SK-N-SH (cell line): ENCODE data around the gene ARHGAP10. TPM values are rescaled to one million over a fixed set of nuclear protein-coding genes. Genes with fewer than 3 reads are reported as not detected.
A peak's percentile ranks its signal among the peaks of the same experiment; 100 is the strongest.

Experiments
- CTCF ChIA-PET: fragments of 300-600, 350-600 bp; formaldehyde crosslinking; extraction: SDS; loops from one replicate; lab custom pipeline; 2021; lab: Yijun Ruan, JAX
- POLR2A ChIA-PET: fragments of 350-600 bp; sonication (Branson Sonifier 250); formaldehyde crosslinking; extraction: SDS; loops from one replicate; lab custom pipeline; 2020; ENCODE audit warnings: antibody characterized with exemption, inconsistent platforms; lab: Yijun Ruan, JAX
- DNase-seq: peaks from one replicate; pipeline ENCODE4 v3.0.0; 2012
- H2AFZ ChIP-seq: fragments of 200-600 bp; sonication (generic); 2 replicates; pipeline ENCODE4 v1.8.1; 2016; ENCODE audit warnings: antibody characterized with exemption, mild to moderate bottlenecking, low read depth
- H3F3A ChIP-seq: fragments of 200-600 bp; sonication (generic); replicated peaks from 2 replicates; pipeline ENCODE3; 2016; ENCODE audit warnings: antibody characterized with exemption, mild to moderate bottlenecking; ENCODE audit not compliant: insufficient read depth
- H3K27ac ChIP-seq, 2 experiments: fragments of 200-500 bp in 1 of 2; fragments of 200-600 bp in 1 of 2; sonication (Bioruptor generic) in 1 of 2; sonication (generic), shearing (Covaris generic) in 1 of 2; 2 replicates each; pipeline versions ENCODE4 v1.5.1 to v1.6.1; 2014 to 2016; ENCODE audit warnings: low read depth in 2 of 2, inconsistent platforms in 1 of 2, low read length in 1 of 2, mild to moderate bottlenecking in 1 of 2, mixed read lengths in 1 of 2
- H3K27me3 ChIP-seq: fragments of 200-600 bp; sonication (generic), shearing (Covaris generic); 2 replicates; pipeline ENCODE4 v1.6.1; 2016; ENCODE audit warnings: mixed run types; ENCODE audit not compliant: insufficient read depth
- H3K36me3 ChIP-seq, 2 experiments: fragments of 200-500 bp in 1 of 2; fragments of 200-600 bp in 1 of 2; sonication (Bioruptor generic) in 1 of 2; sonication (generic) in 1 of 2; replicated peaks in 1 of 2; 2 replicates each; pipeline versions ENCODE3 to v1.5.1; 2014 to 2016; ENCODE audit warnings: low read length in 1 of 2, mild to moderate bottlenecking in 1 of 2; ENCODE audit not compliant: insufficient read depth in 2 of 2, control insufficient read depth in 1 of 2
- H3K4me1 ChIP-seq, 2 experiments: fragments of 200-500 bp in 1 of 2; fragments of 200-600 bp in 1 of 2; sonication (Bioruptor generic) in 1 of 2; sonication (generic), shearing (Covaris generic) in 1 of 2; 2 replicates each; pipeline versions ENCODE4 v1.5.1 to v1.6.1; 2014 to 2016; ENCODE audit warnings: low read depth in 1 of 2, low read length in 1 of 2, mixed run types in 1 of 2; ENCODE audit not compliant: insufficient read depth in 2 of 2, control insufficient read depth in 1 of 2
- H3K4me2 ChIP-seq: fragments of 200-600 bp; sonication (generic), shearing (Covaris generic); 2 replicates; pipeline ENCODE4 v1.6.1; 2017; ENCODE audit warnings: mixed run types
- H3K4me3 ChIP-seq, 2 experiments: fragments of 200-500 bp in 1 of 2; fragments of 200-600 bp in 1 of 2; sonication (Bioruptor generic) in 1 of 2; sonication (generic), shearing (Covaris generic) in 1 of 2; 2 replicates each; pipeline versions ENCODE4 v1.5.1 to v1.8.1; 2014 to 2016; ENCODE audit warnings: low read depth in 2 of 2, inconsistent platforms in 1 of 2, low read length in 1 of 2, mild to moderate bottlenecking in 1 of 2, mixed read lengths in 1 of 2, moderate library complexity in 1 of 2
- H3K79me2 ChIP-seq: fragments of 200-600 bp; sonication (generic); 2 replicates; pipeline ENCODE4 v1.8.1; 2017; ENCODE audit warnings: mild to moderate bottlenecking; ENCODE audit not compliant: insufficient read depth
- H3K9ac ChIP-seq: fragments of 200-600 bp; sonication (generic); 2 replicates; pipeline ENCODE4 v1.6.1; 2017; ENCODE audit warnings: mixed run types
- H3K9me2 ChIP-seq: fragments of 200-600 bp; sonication (generic); 2 replicates; pipeline ENCODE4 v1.6.1; 2017; ENCODE audit warnings: mixed run types
- H3K9me3 ChIP-seq: fragments of 200-600 bp; sonication (generic); 2 replicates; pipeline ENCODE4 v1.6.1; 2017; ENCODE audit warnings: mixed run types, mild to moderate bottlenecking, moderate library complexity
- H4K20me1 ChIP-seq: fragments of 200-600 bp; sonication (generic); 2 replicates; pipeline ENCODE4 v1.6.1; 2017; ENCODE audit warnings: mild to moderate bottlenecking, mixed run types; ENCODE audit not compliant: insufficient read depth
- EP300 ChIP-seq, 2 experiments: IDR thresholded peaks; 2 replicates each; pipeline versions ENCODE4 v1.4.0 to v1.6.1; 2012; ENCODE audit warnings: borderline replicate concordance in 1 of 2, low read depth in 1 of 2, low read length in 1 of 2
- GABPA ChIP-seq: IDR thresholded peaks from 2 replicates; pipeline ENCODE4 v1.4.0; 2012; ENCODE audit warnings: low read depth, mild to moderate bottlenecking
- GATA2 ChIP-seq: sonication (generic); formaldehyde crosslinking; IDR thresholded peaks from 2 replicates; pipeline ENCODE4 v1.5.0; 2020; ENCODE audit warnings: mild to moderate bottlenecking, missing genetic modification reagents
- MAX ChIP-seq: IDR thresholded peaks from 2 replicates; pipeline ENCODE4 v1.4.0; 2012; ENCODE audit warnings: low read depth
- MXI1 ChIP-seq: IDR thresholded peaks from 2 replicates; pipeline ENCODE4 v1.6.1; 2012; ENCODE audit warnings: mild to moderate bottlenecking, low read depth, low read length, improper control_type of control experiment
- NRF1 ChIP-seq: IDR thresholded peaks from 2 replicates; pipeline ENCODE4 v1.6.1; 2012; ENCODE audit warnings: low read depth, mild to moderate bottlenecking, low read length
- POLR2AphosphoS5 ChIP-seq: IDR thresholded peaks from 2 replicates; pipeline ENCODE4 v1.6.1; 2012; ENCODE audit warnings: low read depth, low read length
- RAD21 ChIP-seq: IDR thresholded peaks from 2 replicates; pipeline ENCODE4 v1.6.1; 2012; ENCODE audit warnings: mild to moderate bottlenecking, low read length
- RFX5 ChIP-seq: IDR thresholded peaks from 2 replicates; pipeline ENCODE4 v1.6.1; 2012; ENCODE audit warnings: mild to moderate bottlenecking, improper control_type of control experiment, low read length
- RXRA ChIP-seq: IDR thresholded peaks from 2 replicates; pipeline ENCODE4 v1.4.0; 2012; ENCODE audit warnings: low read depth, mild to moderate bottlenecking, borderline replicate concordance
- TAF1 ChIP-seq: IDR thresholded peaks from 2 replicates; pipeline ENCODE4 v1.6.1; 2012; ENCODE audit warnings: low read depth, mild to moderate bottlenecking, low read length, moderate library complexity, borderline replicate concordance
- TCF12 ChIP-seq: IDR thresholded peaks from 2 replicates; pipeline ENCODE4 v1.4.0; 2012
- YY1 ChIP-seq: IDR thresholded peaks from 2 replicates; pipeline ENCODE4 v1.4.0; 2012; ENCODE audit warnings: low read depth, mild to moderate bottlenecking
- WGBS: methylation state at CpG from one replicate; pipeline ENCODE4 v1.1.6; 2017; ENCODE audit warnings: low lambda C conversion rate; 5-methylcytosine and 5-hydroxymethylcytosine counted together
- polyA plus RNA-seq, 3 experiments: library from polyadenylated mRNA; depleted of rRNA; stranded (reverse); fragments of >200 nt; gene quantifications; 2 replicates each; pipeline ENCODE4 v1.2.3, GENCODE V29; 2012
- TF ChIP-seq, protein P1 (sequence below): fragments of 150-350 bp; IDR thresholded peaks from 2 replicates; pipeline ENCODE4 v1.6.1; 2017; ENCODE audit warnings: antibody characterized with exemption, low read length, low read depth, borderline replicate concordance
- TF ChIP-seq, protein P2 (sequence below): IDR thresholded peaks from 2 replicates; pipeline ENCODE4 v1.4.0; 2012; ENCODE audit warnings: low read depth, borderline replicate concordance
- TF ChIP-seq, protein P3 (sequence below): IDR thresholded peaks from 2 replicates; pipeline ENCODE4; 2012
- TF ChIP-seq, protein P4 (sequence below): IDR thresholded peaks from 2 replicates; pipeline ENCODE4 v1.4.0; 2012; ENCODE audit warnings: low read depth, borderline replicate concordance

The ARHGAP10 gene
- polyA plus RNA-seq, 1 of the 3 experiments (the other 2 are of a cell fraction): 15.1 TPM

- no peak for DNase-seq
- no peak overlapping the region for H2AFZ ChIP-seq
- no peak for TF ChIP-seq GABPA
- no peak for TF ChIP-seq YY1
- TF ChIP-seq RAD21: no peak
- no peak for TF ChIP-seq TCF12
- TF ChIP-seq POLR2AphosphoS5: no peak
- no peak for TF ChIP-seq EP300 (IDR thresholded peaks at IDR 0.05; ENCODE audit: borderline replicate concordance in 1 of 2, low read depth in 1 of 2, low read length in 1 of 2)
- TF ChIP-seq, protein P1, sequence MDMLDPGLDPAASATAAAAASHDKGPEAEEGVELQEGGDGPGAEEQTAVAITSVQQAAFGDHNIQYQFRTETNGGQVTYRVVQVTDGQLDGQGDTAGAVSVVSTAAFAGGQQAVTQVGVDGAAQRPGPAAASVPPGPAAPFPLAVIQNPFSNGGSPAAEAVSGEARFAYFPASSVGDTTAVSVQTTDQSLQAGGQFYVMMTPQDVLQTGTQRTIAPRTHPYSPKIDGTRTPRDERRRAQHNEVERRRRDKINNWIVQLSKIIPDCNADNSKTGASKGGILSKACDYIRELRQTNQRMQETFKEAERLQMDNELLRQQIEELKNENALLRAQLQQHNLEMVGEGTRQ: no peak
- TF ChIP-seq GATA2 (CRISPR knock-in tag): no peak
- TF ChIP-seq, protein P2, sequence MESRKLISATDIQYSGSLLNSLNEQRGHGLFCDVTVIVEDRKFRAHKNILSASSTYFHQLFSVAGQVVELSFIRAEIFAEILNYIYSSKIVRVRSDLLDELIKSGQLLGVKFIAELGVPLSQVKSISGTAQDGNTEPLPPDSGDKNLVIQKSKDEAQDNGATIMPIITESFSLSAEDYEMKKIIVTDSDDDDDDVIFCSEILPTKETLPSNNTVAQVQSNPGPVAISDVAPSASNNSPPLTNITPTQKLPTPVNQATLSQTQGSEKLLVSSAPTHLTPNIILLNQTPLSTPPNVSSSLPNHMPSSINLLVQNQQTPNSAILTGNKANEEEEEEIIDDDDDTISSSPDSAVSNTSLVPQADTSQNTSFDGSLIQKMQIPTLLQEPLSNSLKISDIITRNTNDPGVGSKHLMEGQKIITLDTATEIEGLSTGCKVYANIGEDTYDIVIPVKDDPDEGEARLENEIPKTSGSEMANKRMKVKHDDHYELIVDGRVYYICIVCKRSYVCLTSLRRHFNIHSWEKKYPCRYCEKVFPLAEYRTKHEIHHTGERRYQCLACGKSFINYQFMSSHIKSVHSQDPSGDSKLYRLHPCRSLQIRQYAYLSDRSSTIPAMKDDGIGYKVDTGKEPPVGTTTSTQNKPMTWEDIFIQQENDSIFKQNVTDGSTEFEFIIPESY: no peak
- TF ChIP-seq, protein P3, sequence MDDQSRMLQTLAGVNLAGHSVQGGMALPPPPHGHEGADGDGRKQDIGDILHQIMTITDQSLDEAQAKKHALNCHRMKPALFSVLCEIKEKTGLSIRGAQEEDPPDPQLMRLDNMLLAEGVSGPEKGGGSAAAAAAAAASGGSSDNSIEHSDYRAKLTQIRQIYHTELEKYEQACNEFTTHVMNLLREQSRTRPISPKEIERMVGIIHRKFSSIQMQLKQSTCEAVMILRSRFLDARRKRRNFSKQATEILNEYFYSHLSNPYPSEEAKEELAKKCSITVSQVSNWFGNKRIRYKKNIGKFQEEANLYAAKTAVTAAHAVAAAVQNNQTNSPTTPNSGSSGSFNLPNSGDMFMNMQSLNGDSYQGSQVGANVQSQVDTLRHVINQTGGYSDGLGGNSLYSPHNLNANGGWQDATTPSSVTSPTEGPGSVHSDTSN: no peak
- no peaks in the 10 kb centered on the region for H3K9me2 ChIP-seq
- ChIA-PET POLR2A (no interaction called here), CTCF (interaction anchor here (0.7 to 3.6 kb wide), 5 partner anchors 10 to 113 kb away, joined by 3 to 19 read pairs (median 3); partner anchors contain the start of gene ARHGAP10)
- no peaks in the 10 kb centered on the region; the same call in 1 of the 2 replicates for H3K79me2 ChIP-seq
- H3K4me1 ChIP-seq: peaks cover 0 to 12% of the 10 kb centered on the region in 2 experiments; a peak in 2 of 4 replicates
- H3K36me3 ChIP-seq: peaks cover 13% of the 10 kb centered on the region in 2 experiments
- H3K9ac ChIP-seq: no peak overlapping the region
- WGBS: 98% methylated on average over 7 of the region's 7 CpGs
- H3K4me2 ChIP-seq: no peak overlapping the region
- H3K27ac ChIP-seq: no peak overlapping the region; a peak in 1 of 4 replicates
- no peak overlapping the region for H3K4me3 ChIP-seq
- H3K9me3 ChIP-seq: no peaks in the 10 kb centered on the region
- H3K27me3 ChIP-seq: no peaks in the 10 kb centered on the region
- H3F3A ChIP-seq: peaks cover 5% of the 10 kb centered on the region
- no peaks in the 10 kb centered on the region for H4K20me1 ChIP-seq
Observed at GRCh38 chr4:147844781-147845180, 112.9 kb downstream of the ARHGAP10 start.

DNA sequence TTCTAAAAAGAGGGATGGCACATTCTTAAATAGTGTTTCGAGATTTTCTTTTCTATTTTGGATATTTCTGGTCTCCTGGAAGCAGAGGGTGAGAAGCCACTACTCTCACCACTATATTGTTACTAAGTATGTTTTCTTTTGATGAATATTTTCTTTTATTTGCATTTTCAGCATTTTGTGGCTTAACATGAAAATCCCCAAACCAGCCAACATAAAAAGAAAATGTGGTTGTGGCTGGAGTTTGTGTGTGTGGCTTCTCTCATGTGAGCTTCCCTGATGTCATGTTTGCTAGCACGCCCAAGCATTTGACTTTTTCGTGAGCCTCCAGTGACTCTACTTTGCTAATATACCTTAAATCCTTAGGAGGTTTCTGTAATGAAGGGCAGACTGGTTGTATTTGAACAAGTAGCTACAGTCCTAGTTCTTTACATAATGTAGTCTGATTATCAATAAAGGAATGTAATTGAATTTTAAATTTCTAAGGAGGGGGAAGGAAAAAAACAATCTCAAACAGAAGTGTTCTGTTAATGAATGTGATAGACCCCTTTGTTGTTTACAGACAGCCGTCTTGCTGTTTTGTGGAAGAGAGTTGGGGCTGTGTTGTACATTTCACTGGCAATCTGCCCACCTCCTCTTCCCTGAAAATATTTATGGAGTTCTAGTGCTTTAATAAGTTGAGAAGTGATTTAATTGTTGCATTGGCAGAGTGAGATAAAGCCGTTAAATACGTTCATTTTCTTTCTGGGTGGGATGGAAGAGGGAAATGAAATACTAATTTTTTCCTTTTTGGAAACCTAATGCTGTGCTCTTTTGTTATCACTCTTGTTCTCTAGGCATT lies 114.6 kb downstream of the ARHGAP10 start:
- WGBS: 84% methylated on average over 6 of the region's 6 CpGs
- CTCF ChIA-PET: interaction anchor here (1.0 to 3.6 kb wide), 4 partner anchors 11 to 138 kb away, joined by 3 to 19 read pairs (median 4); no protein-coding TSS in a partner anchor
- Histone ChIP-seq H3K27me3 (no peaks in the 10 kb centered on the region), H3F3A (peaks cover under 1% of the 10 kb centered on the region), H4K20me1 (no peaks in the 10 kb centered on the region), H3K9ac (no peak overlapping the region), H3K4me1 (peaks cover 0 to 12% of the 10 kb centered on the region in 2 experiments; a peak in 2 of 4 replicates), H3K79me2 (no peaks in the 10 kb centered on the region; the same call in 1 of the 2 replicates), H3K36me3 (peaks cover 13 to 25% of the 10 kb centered on the region in 2 experiments), H2AFZ (no peak overlapping the region), H3K27ac (peak overlapping the region in 1 of 2 experiments; percentile 67; a peak in 2 of 4 replicates), H3K4me3 (no peak overlapping the region), H3K4me2 (no peak overlapping the region), H3K9me3 (no peaks in the 10 kb centered on the region), H3K9me2 (no peaks in the 10 kb centered on the region)
- TF ChIP-seq TAF1: no peak
- TF ChIP-seq, protein P2: no peak
- no peak for TF ChIP-seq MXI1
- no peak for TF ChIP-seq MAX
- no peak for TF ChIP-seq NRF1
- TF ChIP-seq, protein P4, sequence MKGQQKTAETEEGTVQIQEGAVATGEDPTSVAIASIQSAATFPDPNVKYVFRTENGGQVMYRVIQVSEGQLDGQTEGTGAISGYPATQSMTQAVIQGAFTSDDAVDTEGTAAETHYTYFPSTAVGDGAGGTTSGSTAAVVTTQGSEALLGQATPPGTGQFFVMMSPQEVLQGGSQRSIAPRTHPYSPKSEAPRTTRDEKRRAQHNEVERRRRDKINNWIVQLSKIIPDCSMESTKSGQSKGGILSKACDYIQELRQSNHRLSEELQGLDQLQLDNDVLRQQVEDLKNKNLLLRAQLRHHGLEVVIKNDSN: no peak
- no peak for TF ChIP-seq RFX5
- no peak for TF ChIP-seq RXRA
- TF ChIP-seq GABPA: no peak
- POLR2A ChIA-PET: no interaction called here
- DNase-seq: no peak
